H1 (cell line): ENCODE measurements around the gene HOXC13. TPM values are rescaled to one million over a fixed set of nuclear protein-coding genes. Genes with fewer than 3 reads are reported as not detected.

Source experiments
- BCL11A ChIP-seq, 2 experiments: IDR thresholded peaks; one replicate each; pipeline ENCODE4 v1.6.1; 2011; ENCODE audit warnings: low read depth in 2 of 2, low read length in 2 of 2, mild to moderate bottlenecking in 2 of 2
- BRCA1 ChIP-seq: IDR thresholded peaks from 2 replicates; pipeline ENCODE4 v1.6.1; 2012; ENCODE audit warnings: low read depth, low read length, improper control_type of control experiment
- CBX8 ChIP-seq: fragments of 300-800, 300-1000 bp; sonication (generic); IDR thresholded peaks from 2 replicates; pipeline ENCODE4 v1.7.1; 2016; ENCODE audit warnings: low read depth, low read length, borderline replicate concordance
- CHD1 ChIP-seq: IDR thresholded peaks from 2 replicates; pipeline ENCODE4 v1.6.1; 2012; ENCODE audit warnings: low read depth, low read length, improper control_type of control experiment
- PHF8 ChIP-seq: fragments of 200-600 bp; sonication (generic); conservative IDR thresholded peaks from 2 replicates; pipeline ENCODE4 v1.7.1; 2012; ENCODE audit warnings: low read depth, mild to moderate bottlenecking, inconsistent platforms, low read length, moderate library complexity
- SP2 ChIP-seq: IDR thresholded peaks from 2 replicates; pipeline ENCODE4 v1.6.1; 2012; ENCODE audit warnings: mild to moderate bottlenecking, low read length, inconsistent platforms
- polyA plus RNA-seq, 7 experiments: library from polyadenylated mRNA; depleted of rRNA in 3 of 7; stranded (reverse) in 5 of 7; unstranded in 2 of 7; fragments of >200 nt in 5 of 7; fragments of 200-250 nt in 2 of 7; gene quantifications; 1 replicate in 5 of 7; 2 replicates in 1 of 7; 4 replicates in 1 of 7; pipeline versions ENCODE4 v1.2.1 to v1.2.3, GENCODE V29; 2011 to 2013; ENCODE audit warnings: missing spikeins in 2 of 7, mixed read lengths in 2 of 7
- total RNA-seq: library from RNA; stranded (reverse); fragmentation: NEBNext Ultra II Directional; extraction: Animal tissue kit (Norgen Biotek cat#: 25700); gene quantifications from 2 replicates; pipeline ENCODE4 v1.2.1, GENCODE V29; 2021

The HOXC13 gene
- total and polyA plus RNA-seq, 2 of the 8 experiments (the other 6 are each of a cell fraction or from before 2014, with no cell fraction given): 0.02 TPM; not detected in 1

DNA sequence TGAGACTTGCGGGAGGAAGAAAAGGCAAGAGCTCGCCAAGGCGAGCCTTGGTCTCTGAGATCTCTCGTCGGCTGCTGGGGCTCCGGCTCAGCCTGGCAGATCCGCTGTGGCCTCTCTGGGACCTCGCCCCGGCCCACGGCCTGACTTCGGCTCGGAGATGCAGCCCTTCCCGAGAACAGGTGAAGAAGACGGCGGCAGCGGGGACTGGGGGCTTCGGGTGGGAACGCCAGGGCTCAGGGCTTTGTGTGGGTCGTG lies 55.3 kb downstream of the HOXC13 start (continued):
- TF ChIP-seq BCL11A (IDR thresholded peaks at IDR 0.05; ENCODE audit: low read depth in 2 of 2, low read length in 2 of 2): no peak
- no peak for TF ChIP-seq PHF8
- TF ChIP-seq BRCA1: no peak
- TF ChIP-seq CHD1: no peak
- no peak; the same call in 1 of the 2 replicates for TF ChIP-seq CBX8
- no peak for TF ChIP-seq SP2
